HG02678 (cell line): Measurements from ENCODE around the gene ZNF335.

Experiments used
- ATAC-seq: cut with Tn5 transposase; IDR thresholded peaks from one replicate; pipeline ENCODE4 v1.9.1; 2021; ENCODE audit warnings: mild to moderate bottlenecking, moderate library complexity; ENCODE audit not compliant: unreplicated experiment

Gene ZNF335

GRCh38 chr20:45971675-45972499 is at the start of gene ZNF335:
Gene ZNF335, minus strand, starts transcription at chr20:45972203. Its CDS starts 793 bp downstream, at chr20:45971410.
- peak; percentile 80 for ATAC-seq

- ATAC-seq: no peak
These were observed 48.6 kb upstream of the ZNF335 start for GRCh38 chr20:46020555-46020954.

GRCh38 chr20:46018611-46019010 is 46.6 kb upstream of the ZNF335 start:
- no peak for ATAC-seq

- no peak for ATAC-seq
These were observed 46.1 kb upstream of the ZNF335 start for GRCh38 chr20:46018112-46018511.

GRCh38 chr20:46017272-46017671 is 45.3 kb upstream of the ZNF335 start:
- no peak for ATAC-seq

- no peak for ATAC-seq
These were observed 42.8 kb upstream of the ZNF335 start for GRCh38 chr20:46014517-46015396.

- no peak for ATAC-seq
These were observed 42.0 kb upstream of the ZNF335 start for GRCh38 chr20:46013829-46014516.

- no peak for ATAC-seq
These were observed 41.4 kb upstream of the ZNF335 start for GRCh38 chr20:46013322-46013828.

GRCh38 chr20:46012921-46013320 is 40.9 kb upstream of the ZNF335 start:
- ATAC-seq: no peak

GRCh38 chr20:46011631-46012482 is 39.9 kb upstream of the ZNF335 start:
- no peak for ATAC-seq

GRCh38 chr20:46010491-46011391 is 38.7 kb upstream of the ZNF335 start:
- no peak for ATAC-seq

- no peak for ATAC-seq
These were observed 37.8 kb upstream of the ZNF335 start for GRCh38 chr20:46009816-46010215.

GRCh38 chr20:46007671-46008070 is 35.7 kb upstream of the ZNF335 start:
- no peak for ATAC-seq

GRCh38 chr20:46006964-46007363 is 35.0 kb upstream of the ZNF335 start:
- ATAC-seq: no peak

- no peak for ATAC-seq
These were observed 34.2 kb upstream of the ZNF335 start for GRCh38 chr20:46006022-46006705.

GRCh38 chr20:46004889-46005473 is 33.0 kb upstream of the ZNF335 start:
- no peak for ATAC-seq

GRCh38 chr20:46004187-46004586 is 32.2 kb upstream of the ZNF335 start:
- ATAC-seq: no peak

GRCh38 chr20:46002008-46002407 is 30.0 kb upstream of the ZNF335 start:
- no peak for ATAC-seq
